Activated CD4-positive, alpha-beta T cell treated with anti-CD3 and anti-CD28 coated beads, Interleukin-2, Interleukin-6, amounts not matched to agents 100 ng/mL and 50 ng/mL, durations not matched to agents 16 hours and 8 hours (primary cell): ENCODE results near the gene C9orf50.
"Not testable (repeated sequence)": the region's sequence is repeated elsewhere in the genome, so short reads cannot be mapped to it uniquely, and the experiment has no call there.

Experiments
- DNase-seq: peaks from one replicate; pipeline ENCODE4 v3.0.0-alpha.2; 2020

Gene C9orf50

GRCh38 chr9:129609486-129610212, 11.3 kb downstream of the C9orf50 start:
- peak; percentile 30 for DNase-seq

GRCh38 chr9:129608561-129609481, 12.1 kb downstream of the C9orf50 start:
- no peak for DNase-seq

- DNase-seq, result no peak
Measured at GRCh38 chr9:129607027-129607387, 13.9 kb downstream of the C9orf50 start.

GRCh38 chr9:129606161-129607026, 14.5 kb downstream of the C9orf50 start:
- no peak for DNase-seq

- DNase-seq, result no peak
Measured at GRCh38 chr9:129604766-129605163, 16.1 kb downstream of the C9orf50 start.

GRCh38 chr9:129604056-129604765, 16.7 kb downstream of the C9orf50 start:
- no peak for DNase-seq

- DNase-seq, result no peak
Measured at GRCh38 chr9:129602598-129603415, 18.1 kb downstream of the C9orf50 start.

GRCh38 chr9:129601082-129601674, 19.7 kb downstream of the C9orf50 start:
- DNase-seq, result no peak

GRCh38 chr9:129598089-129598596, 22.8 kb downstream of the C9orf50 start:
- DNase-seq, result no peak

- no peak for DNase-seq
Measured at GRCh38 chr9:129597355-129598088, 23.4 kb downstream of the C9orf50 start.

GRCh38 chr9:129596541-129597331, 24.2 kb downstream of the C9orf50 start:
- no peak for DNase-seq

- no peak for DNase-seq
Measured at GRCh38 chr9:129595903-129596540, 24.9 kb downstream of the C9orf50 start.

GRCh38 chr9:129595311-129595741, 25.6 kb downstream of the C9orf50 start:
- DNase-seq, result no peak

GRCh38 chr9:129594632-129595031, 26.3 kb downstream of the C9orf50 start:
- no peak for DNase-seq

- DNase-seq, result not testable (repeated sequence)
Measured at GRCh38 chr9:129592790-129593189, 28.1 kb downstream of the C9orf50 start.

GRCh38 chr9:129591916-129592315, 29.0 kb downstream of the C9orf50 start:
- DNase-seq, result no peak

- no peak for DNase-seq
Measured at GRCh38 chr9:129590466-129590865, 30.4 kb downstream of the C9orf50 start.

GRCh38 chr9:129587487-129588262, 33.2 kb downstream of the C9orf50 start:
- no peak for DNase-seq
